Measurements from ENCODE around the gene PNPLA5. TPM values are rescaled to one million over a fixed set of nuclear protein-coding genes. Genes with fewer than 3 reads are reported as not detected.

PNPLA5 gene
- total RNA-seq, 4 donors from 2014 or later = 2.5 to 13.5 (median 4.7) TPM

DNA sequence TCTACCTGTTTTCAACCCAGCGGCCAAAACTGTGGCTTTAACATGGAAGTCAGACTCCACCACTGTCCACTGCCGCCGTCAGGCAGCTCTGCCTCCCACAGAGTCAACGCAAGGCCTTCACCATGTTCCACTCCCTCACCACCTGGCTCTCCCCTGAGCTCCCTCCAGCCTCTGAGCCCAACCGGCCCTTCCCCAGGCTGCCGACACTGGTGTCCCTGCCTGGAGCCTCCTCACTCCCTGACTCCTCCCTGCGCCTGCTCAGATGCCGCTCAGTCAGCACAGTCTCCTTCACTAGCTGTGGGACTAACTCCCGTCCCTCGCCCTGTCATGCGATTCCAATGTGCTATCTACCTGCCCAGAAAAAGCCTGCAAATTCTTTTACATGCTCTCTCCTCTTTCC lies 45.8 kb downstream of the PNPLA5 start:
- Histone ChIP-seq H3K27ac (no peak overlapping the region), H3K4me3 (no peak overlapping the region), H3K27me3 (peaks cover 31% of the 10 kb centered on the region), H3K4me1 (no peaks in the 10 kb centered on the region), H3K36me3 (no peaks in the 10 kb centered on the region), H3K9me3 (no peaks in the 10 kb centered on the region)
- WGBS = 85% methylated on average over 11 of the region's 11 CpGs
- TF ChIP-seq CTCF (IDR thresholded peaks at IDR 0.05) (no peak), POLR2A (IDR thresholded peaks at IDR 0.05) (no peak), EP300 (IDR thresholded peaks at IDR 0.05) (no peak), POLR2AphosphoS5 (IDR thresholded peaks at IDR 0.05) (no peak)
- DNase-seq (ENCODE audit: low spot score in 2 of 2) = peak in 1 of 2 donors; percentile 46

- Histone ChIP-seq H3K4me1 (no peaks in the 10 kb centered on the region), H3K36me3 (no peaks in the 10 kb centered on the region), H3K9me3 (no peaks in the 10 kb centered on the region), H3K27me3 (peaks cover 20% of the 10 kb centered on the region), H3K4me3 (no peak overlapping the region), H3K27ac (no peak overlapping the region)
- 87% methylated on average over 12 of the region's 31 CpGs for WGBS
- DNase-seq (ENCODE audit: low spot score in 2 of 2) = no peak
- TF ChIP-seq EP300 (IDR thresholded peaks at IDR 0.05) (no peak), POLR2AphosphoS5 (IDR thresholded peaks at IDR 0.05) (no peak), CTCF (IDR thresholded peaks at IDR 0.05) (no peak), POLR2A (IDR thresholded peaks at IDR 0.05) (no peak)
Measured at GRCh38 chr22:43844560-43845545, 47.0 kb downstream of the PNPLA5 start.

GRCh38 chr22:43843783-43844530 lies 47.9 kb downstream of the PNPLA5 start:
- no peaks in the 10 kb centered on the region for H3K36me3 ChIP-seq
- TF ChIP-seq POLR2AphosphoS5 (IDR thresholded peaks at IDR 0.05) (no peak), POLR2A (IDR thresholded peaks at IDR 0.05) (no peak), EP300 (IDR thresholded peaks at IDR 0.05) (no peak), CTCF (IDR thresholded peaks at IDR 0.05) (no peak)
- no peaks in the 10 kb centered on the region for H3K9me3 ChIP-seq
- WGBS = 89% methylated on average over 19 of the region's 21 CpGs
- H3K27ac ChIP-seq = no peak overlapping the region
- no peaks in the 10 kb centered on the region for H3K4me1 ChIP-seq
- peaks cover 14% of the 10 kb centered on the region for H3K27me3 ChIP-seq
- H3K4me3 ChIP-seq = no peak overlapping the region
- no peak for DNase-seq (ENCODE audit: low spot score in 2 of 2)

- no peak for DNase-seq (ENCODE audit: low spot score in 2 of 2)
- H3K9me3 ChIP-seq = no peaks in the 10 kb centered on the region
- no peak for TF ChIP-seq POLR2A (IDR thresholded peaks at IDR 0.05)
- no peak for TF ChIP-seq EP300 (IDR thresholded peaks at IDR 0.05)
- TF ChIP-seq POLR2AphosphoS5 (IDR thresholded peaks at IDR 0.05) = no peak
- no peak for TF ChIP-seq CTCF (IDR thresholded peaks at IDR 0.05)
- H3K4me3 ChIP-seq = no peak overlapping the region
- no peak overlapping the region for H3K27ac ChIP-seq
- no peaks in the 10 kb centered on the region for H3K36me3 ChIP-seq
- H3K4me1 ChIP-seq = no peaks in the 10 kb centered on the region
- 86% methylated on average over 9 of the region's 21 CpGs for WGBS
- peaks cover 9% of the 10 kb centered on the region for H3K27me3 ChIP-seq
Measured at GRCh38 chr22:43841742-43842141, 50.1 kb downstream of the PNPLA5 start.

GRCh38 chr22:43840851-43841250 lies 51.0 kb downstream of the PNPLA5 start:
- Histone ChIP-seq H3K9me3 (no peaks in the 10 kb centered on the region), H3K27me3 (peaks cover 15% of the 10 kb centered on the region), H3K4me3 (no peak overlapping the region), H3K4me1 (no peaks in the 10 kb centered on the region), H3K27ac (no peak overlapping the region), H3K36me3 (no peaks in the 10 kb centered on the region)
- no peak for TF ChIP-seq POLR2A (IDR thresholded peaks at IDR 0.05)
- no peak for TF ChIP-seq CTCF (IDR thresholded peaks at IDR 0.05)
- TF ChIP-seq EP300 (IDR thresholded peaks at IDR 0.05) = no peak
- no peak for TF ChIP-seq POLR2AphosphoS5 (IDR thresholded peaks at IDR 0.05)
- WGBS = 87% methylated on average over 16 of the region's 16 CpGs
- DNase-seq (ENCODE audit: low spot score in 2 of 2) = no peak
